HepG2 (cell line): Measurements from ENCODE around the gene PCED1B. TPM values are rescaled to one million over a fixed set of nuclear protein-coding genes. Genes with fewer than 3 reads are reported as not detected.

Source experiments
- ATM ChIP-seq: fragments of 450-650 bp; IDR thresholded peaks from 2 replicates; pipeline ENCODE4 v1.7.1; 2017; ENCODE audit warnings: mild to moderate bottlenecking, borderline replicate concordance
- GLI4 ChIP-seq: sonication (generic); formaldehyde crosslinking; IDR thresholded peaks from 2 replicates; pipeline ENCODE4 v1.5.1; 2020; ENCODE audit warnings: missing genetic modification reagents, mild to moderate bottlenecking, moderate library complexity, borderline replicate concordance
- JDP2 ChIP-seq: sonication (generic); formaldehyde crosslinking; IDR thresholded peaks from 2 replicates; pipeline ENCODE4 v1.8.1; 2022; ENCODE audit warnings: missing genetic modification reagents, borderline replicate concordance
- LRRFIP1 ChIP-seq: sonication (generic); formaldehyde crosslinking; conservative IDR thresholded peaks from 2 replicates; pipeline ENCODE4 v1.4.0; 2020; ENCODE audit warnings: missing genetic modification reagents
- NFYB ChIP-seq: sonication (generic); formaldehyde crosslinking; IDR thresholded peaks from 2 replicates; pipeline ENCODE4 v1.4.0; 2020; ENCODE audit warnings: missing genetic modification reagents
- PLRG1 ChIP-seq: fragments of 450-650 bp; conservative IDR thresholded peaks from 2 replicates; pipeline ENCODE4 v1.6.1; 2016
- POLR2AphosphoS2 ChIP-seq: IDR thresholded peaks from 2 replicates; pipeline ENCODE4 v1.6.1; 2011; ENCODE audit warnings: low read depth, low read length, improper control_type of control experiment
- PPARG ChIP-seq: conservative IDR thresholded peaks from 2 replicates; pipeline ENCODE4 v1.6.1; 2016; ENCODE audit warnings: missing biosample characterization, missing genetic modification reagents
- RNF219 ChIP-seq: sonication (generic); formaldehyde crosslinking; IDR thresholded peaks from 2 replicates; pipeline ENCODE4 v1.5.0; 2020; ENCODE audit warnings: mild to moderate bottlenecking, missing genetic modification reagents
- SAP130 ChIP-seq: IDR thresholded peaks from 2 replicates; pipeline ENCODE4 v1.6.1; 2016; ENCODE audit warnings: low read depth
- XRCC5 ChIP-seq: fragments of 200-400 bp; formaldehyde crosslinking; optimal IDR thresholded peaks from 2 replicates; pipeline ENCODE3; 2017; ENCODE audit warnings: mild to moderate bottlenecking, low read length
- ZNF180 ChIP-seq: sonication (generic); formaldehyde crosslinking; IDR thresholded peaks from 2 replicates; pipeline ENCODE4 v1.4.0; 2020; ENCODE audit warnings: low read depth, missing genetic modification reagents, borderline replicate concordance
- ZNF235 ChIP-seq: sonication (generic); formaldehyde crosslinking; IDR thresholded peaks from 2 replicates; pipeline ENCODE4 v1.8.1; 2023; ENCODE audit warnings: mild to moderate bottlenecking, missing genetic modification reagents, borderline replicate concordance
- ZNF407 ChIP-seq: sonication (generic); formaldehyde crosslinking; IDR thresholded peaks from one replicate; pipeline ENCODE4 v1.5.1; 2020; ENCODE audit warnings: mild to moderate bottlenecking, missing genetic modification reagents; ENCODE audit errors: not compliant biosample characterization
- ZNF430 ChIP-seq: sonication (generic); formaldehyde crosslinking; IDR thresholded peaks from 2 replicates; pipeline ENCODE4 v1.9.0; 2021; ENCODE audit warnings: mild to moderate bottlenecking, missing genetic modification reagents
- ZNF549 ChIP-seq: sonication (generic); formaldehyde crosslinking; IDR thresholded peaks from 2 replicates; pipeline ENCODE4 v1.5.0; 2020; ENCODE audit warnings: missing genetic modification reagents
- ZNF557 ChIP-seq: sonication (generic); formaldehyde crosslinking; IDR thresholded peaks from 2 replicates; pipeline ENCODE4 v1.4.0; 2020; ENCODE audit warnings: missing genetic modification reagents
- ZNF879 ChIP-seq: sonication (generic); formaldehyde crosslinking; IDR thresholded peaks from 2 replicates; pipeline ENCODE4 v1.8.1; 2023; ENCODE audit warnings: missing genetic modification reagents
- polyA plus RNA-seq, 8 experiments: library from polyadenylated mRNA; depleted of rRNA in 3 of 8; stranded (reverse) in 7 of 8; unstranded in 1 of 8; fragments of >200 nt; fragmentation: Illumina TruSeq in 4 of 8; extraction: Trizol in 4 of 8; gene quantifications; 2 replicates each; pipeline versions ENCODE4 v1.2.1 to v1.2.3, GENCODE V29; 2011 to 2016; ENCODE audit warnings: low read depth in 4 of 8, missing spikeins in 1 of 8, mixed read lengths in 1 of 8; ENCODE audit not compliant: insufficient read depth in 1 of 8
- total RNA-seq, 5 experiments: library from RNA; depleted of rRNA; stranded (reverse); fragments of >200 nt; fragmentation: Illumina TruSeq; extraction: Trizol; gene quantifications; 2 replicates each; pipeline ENCODE4 v1.2.3, GENCODE V29; 2016; ENCODE audit warnings: low read depth in 1 of 5

Gene PCED1B
- total and polyA plus RNA-seq, 2 of the 13 experiments (the other 11 are each of a cell fraction or from before 2014, with no cell fraction given): 0.11 to 0.37 TPM

- TF ChIP-seq XRCC5 (no peak), PPARG (CRISPR knock-in tag) (peak; percentile 58), RNF219 (no peak), SAP130 (peak; percentile 44), ZNF549 (CRISPR knock-in tag) (no peak), ATM (no peak), LRRFIP1 (CRISPR knock-in tag) (no peak), NFYB (no peak), ZNF430 (CRISPR knock-in tag) (no peak), ZNF407 (CRISPR knock-in tag) (no peak), ZNF235 (CRISPR knock-in tag) (no peak), ZNF879 (CRISPR knock-in tag) (no peak), GLI4 (CRISPR knock-in tag) (no peak), JDP2 (CRISPR knock-in tag) (no peak), ZNF557 (no peak), POLR2AphosphoS2 (no peak), PLRG1 (no peak), ZNF180 (no peak)
These were observed 142.0 kb downstream of the PCED1B start (continued) for GRCh38 chr12:47221256-47222023.
